HG03066 (cell line): ENCODE results near the gene HOXA1.

Experiments used
- ATAC-seq: cut with Tn5 transposase; IDR thresholded peaks from one replicate; pipeline ENCODE4 v1.9.1; 2021; ENCODE audit warnings: low read depth; ENCODE audit not compliant: unreplicated experiment

Gene HOXA1

GRCh38 chr7:27132214-27132613 is 36.4 kb upstream of the HOXA1 start:
- no peak for ATAC-seq

- no peak for ATAC-seq
Measured at GRCh38 chr7:27131390-27131819, 35.6 kb upstream of the HOXA1 start.

- ATAC-seq = no peak
Measured at GRCh38 chr7:27130540-27131389, 35.0 kb upstream of the HOXA1 start, which contains the start of gene HOXA4. Gene HOXA4, minus strand, starts transcription at chr7:27130757. Its CDS starts 24 bp downstream, at chr7:27130733.

- no peak for ATAC-seq
Measured at GRCh38 chr7:27129729-27130539, 34.1 kb upstream of the HOXA1 start.

GRCh38 chr7:27128776-27129728 is 33.3 kb upstream of the HOXA1 start:
- ATAC-seq = no peak

GRCh38 chr7:27128034-27128433 is 32.2 kb upstream of the HOXA1 start:
- no peak for ATAC-seq

GRCh38 chr7:27126596-27127327 is 31.0 kb upstream of the HOXA1 start:
- no peak for ATAC-seq

- ATAC-seq = no peak
Measured at GRCh38 chr7:27125986-27126394, 30.2 kb upstream of the HOXA1 start.

GRCh38 chr7:27124902-27125689 is 29.3 kb upstream of the HOXA1 start:
- no peak for ATAC-seq

GRCh38 chr7:27124096-27124901 is 28.5 kb upstream of the HOXA1 start:
- ATAC-seq = no peak

- no peak for ATAC-seq
Measured at GRCh38 chr7:27123477-27124053, 27.8 kb upstream of the HOXA1 start.

GRCh38 chr7:27123007-27123476 is 27.2 kb upstream of the HOXA1 start:
- no peak for ATAC-seq

GRCh38 chr7:27122077-27122910 is 26.5 kb upstream of the HOXA1 start:
- no peak for ATAC-seq

- ATAC-seq = no peak
Measured at GRCh38 chr7:27121684-27122076, 25.9 kb upstream of the HOXA1 start.

- ATAC-seq = no peak
Measured at GRCh38 chr7:27119412-27119911, 23.7 kb upstream of the HOXA1 start.

- ATAC-seq = no peak
Measured at GRCh38 chr7:27118580-27118979, 22.8 kb upstream of the HOXA1 start.
